Measurements from ENCODE around the gene ADARB1.

DNA sequence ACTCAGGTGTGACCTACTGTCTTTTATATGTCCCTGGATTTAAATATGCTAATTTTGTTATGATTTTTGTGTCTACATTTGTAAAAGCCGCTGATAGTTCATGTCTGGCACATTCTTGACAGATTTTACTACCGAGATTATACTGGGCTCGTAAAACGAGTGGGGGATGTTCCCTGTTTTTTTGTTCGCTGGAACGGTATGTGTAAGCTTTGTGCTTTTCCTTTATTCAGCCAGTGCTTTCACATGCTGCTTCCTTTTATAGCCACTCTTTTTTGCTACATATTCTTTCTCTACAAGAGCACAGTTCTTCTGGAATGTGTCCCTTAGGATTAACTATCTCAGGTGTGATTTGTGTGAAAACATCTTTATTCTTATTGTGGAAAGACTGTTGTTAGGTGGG, 46.6 kb downstream of the ADARB1 start:
- TF ChIP-seq YY1 (tag by site-specific recombination; IDR thresholded peaks at IDR 0.05): no peak
- no peak for TF ChIP-seq ZNF658 (tag by site-specific recombination; IDR thresholded peaks at IDR 0.05)
- TF ChIP-seq, protein P1, sequence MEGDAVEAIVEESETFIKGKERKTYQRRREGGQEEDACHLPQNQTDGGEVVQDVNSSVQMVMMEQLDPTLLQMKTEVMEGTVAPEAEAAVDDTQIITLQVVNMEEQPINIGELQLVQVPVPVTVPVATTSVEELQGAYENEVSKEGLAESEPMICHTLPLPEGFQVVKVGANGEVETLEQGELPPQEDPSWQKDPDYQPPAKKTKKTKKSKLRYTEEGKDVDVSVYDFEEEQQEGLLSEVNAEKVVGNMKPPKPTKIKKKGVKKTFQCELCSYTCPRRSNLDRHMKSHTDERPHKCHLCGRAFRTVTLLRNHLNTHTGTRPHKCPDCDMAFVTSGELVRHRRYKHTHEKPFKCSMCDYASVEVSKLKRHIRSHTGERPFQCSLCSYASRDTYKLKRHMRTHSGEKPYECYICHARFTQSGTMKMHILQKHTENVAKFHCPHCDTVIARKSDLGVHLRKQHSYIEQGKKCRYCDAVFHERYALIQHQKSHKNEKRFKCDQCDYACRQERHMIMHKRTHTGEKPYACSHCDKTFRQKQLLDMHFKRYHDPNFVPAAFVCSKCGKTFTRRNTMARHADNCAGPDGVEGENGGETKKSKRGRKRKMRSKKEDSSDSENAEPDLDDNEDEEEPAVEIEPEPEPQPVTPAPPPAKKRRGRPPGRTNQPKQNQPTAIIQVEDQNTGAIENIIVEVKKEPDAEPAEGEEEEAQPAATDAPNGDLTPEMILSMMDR (tag by site-specific recombination; IDR thresholded peaks at IDR 0.05): no peak
- TF ChIP-seq, protein P2, sequence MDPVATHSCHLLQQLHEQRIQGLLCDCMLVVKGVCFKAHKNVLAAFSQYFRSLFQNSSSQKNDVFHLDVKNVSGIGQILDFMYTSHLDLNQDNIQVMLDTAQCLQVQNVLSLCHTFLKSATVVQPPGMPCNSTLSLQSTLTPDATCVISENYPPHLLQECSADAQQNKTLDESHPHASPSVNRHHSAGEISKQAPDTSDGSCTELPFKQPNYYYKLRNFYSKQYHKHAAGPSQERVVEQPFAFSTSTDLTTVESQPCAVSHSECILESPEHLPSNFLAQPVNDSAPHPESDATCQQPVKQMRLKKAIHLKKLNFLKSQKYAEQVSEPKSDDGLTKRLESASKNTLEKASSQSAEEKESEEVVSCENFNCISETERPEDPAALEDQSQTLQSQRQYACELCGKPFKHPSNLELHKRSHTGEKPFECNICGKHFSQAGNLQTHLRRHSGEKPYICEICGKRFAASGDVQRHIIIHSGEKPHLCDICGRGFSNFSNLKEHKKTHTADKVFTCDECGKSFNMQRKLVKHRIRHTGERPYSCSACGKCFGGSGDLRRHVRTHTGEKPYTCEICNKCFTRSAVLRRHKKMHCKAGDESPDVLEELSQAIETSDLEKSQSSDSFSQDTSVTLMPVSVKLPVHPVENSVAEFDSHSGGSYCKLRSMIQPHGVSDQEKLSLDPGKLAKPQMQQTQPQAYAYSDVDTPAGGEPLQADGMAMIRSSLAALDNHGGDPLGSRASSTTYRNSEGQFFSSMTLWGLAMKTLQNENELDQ (tag by site-specific recombination; IDR thresholded peaks at IDR 0.05; ENCODE audit: low read depth): no peak
- TF ChIP-seq ZNF174 (tag by site-specific recombination; IDR thresholded peaks at IDR 0.05): no peak
- TF ChIP-seq, protein P3, sequence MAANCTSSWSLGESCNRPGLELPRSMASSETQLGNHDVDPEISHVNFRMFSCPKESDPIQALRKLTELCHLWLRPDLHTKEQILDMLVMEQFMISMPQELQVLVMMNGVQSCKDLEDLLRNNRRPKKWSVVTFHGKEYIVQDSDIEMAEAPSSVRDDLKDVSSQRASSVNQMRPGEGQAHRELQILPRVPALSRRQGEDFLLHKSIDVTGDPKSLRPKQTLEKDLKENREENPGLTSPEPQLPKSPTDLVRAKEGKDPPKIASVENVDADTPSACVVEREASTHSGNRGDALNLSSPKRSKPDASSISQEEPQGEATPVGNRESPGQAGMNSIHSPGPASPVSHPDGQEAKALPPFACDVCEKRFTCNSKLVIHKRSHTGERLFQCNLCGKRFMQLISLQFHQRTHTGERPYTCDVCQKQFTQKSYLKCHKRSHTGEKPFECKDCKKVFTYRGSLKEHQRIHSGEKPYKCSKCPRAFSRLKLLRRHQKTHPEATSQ (tag by site-specific recombination; IDR thresholded peaks at IDR 0.05): no peak
- no peak for TF ChIP-seq ZNF768 (tag by site-specific recombination; IDR thresholded peaks at IDR 0.05)
- TF ChIP-seq, protein P4, sequence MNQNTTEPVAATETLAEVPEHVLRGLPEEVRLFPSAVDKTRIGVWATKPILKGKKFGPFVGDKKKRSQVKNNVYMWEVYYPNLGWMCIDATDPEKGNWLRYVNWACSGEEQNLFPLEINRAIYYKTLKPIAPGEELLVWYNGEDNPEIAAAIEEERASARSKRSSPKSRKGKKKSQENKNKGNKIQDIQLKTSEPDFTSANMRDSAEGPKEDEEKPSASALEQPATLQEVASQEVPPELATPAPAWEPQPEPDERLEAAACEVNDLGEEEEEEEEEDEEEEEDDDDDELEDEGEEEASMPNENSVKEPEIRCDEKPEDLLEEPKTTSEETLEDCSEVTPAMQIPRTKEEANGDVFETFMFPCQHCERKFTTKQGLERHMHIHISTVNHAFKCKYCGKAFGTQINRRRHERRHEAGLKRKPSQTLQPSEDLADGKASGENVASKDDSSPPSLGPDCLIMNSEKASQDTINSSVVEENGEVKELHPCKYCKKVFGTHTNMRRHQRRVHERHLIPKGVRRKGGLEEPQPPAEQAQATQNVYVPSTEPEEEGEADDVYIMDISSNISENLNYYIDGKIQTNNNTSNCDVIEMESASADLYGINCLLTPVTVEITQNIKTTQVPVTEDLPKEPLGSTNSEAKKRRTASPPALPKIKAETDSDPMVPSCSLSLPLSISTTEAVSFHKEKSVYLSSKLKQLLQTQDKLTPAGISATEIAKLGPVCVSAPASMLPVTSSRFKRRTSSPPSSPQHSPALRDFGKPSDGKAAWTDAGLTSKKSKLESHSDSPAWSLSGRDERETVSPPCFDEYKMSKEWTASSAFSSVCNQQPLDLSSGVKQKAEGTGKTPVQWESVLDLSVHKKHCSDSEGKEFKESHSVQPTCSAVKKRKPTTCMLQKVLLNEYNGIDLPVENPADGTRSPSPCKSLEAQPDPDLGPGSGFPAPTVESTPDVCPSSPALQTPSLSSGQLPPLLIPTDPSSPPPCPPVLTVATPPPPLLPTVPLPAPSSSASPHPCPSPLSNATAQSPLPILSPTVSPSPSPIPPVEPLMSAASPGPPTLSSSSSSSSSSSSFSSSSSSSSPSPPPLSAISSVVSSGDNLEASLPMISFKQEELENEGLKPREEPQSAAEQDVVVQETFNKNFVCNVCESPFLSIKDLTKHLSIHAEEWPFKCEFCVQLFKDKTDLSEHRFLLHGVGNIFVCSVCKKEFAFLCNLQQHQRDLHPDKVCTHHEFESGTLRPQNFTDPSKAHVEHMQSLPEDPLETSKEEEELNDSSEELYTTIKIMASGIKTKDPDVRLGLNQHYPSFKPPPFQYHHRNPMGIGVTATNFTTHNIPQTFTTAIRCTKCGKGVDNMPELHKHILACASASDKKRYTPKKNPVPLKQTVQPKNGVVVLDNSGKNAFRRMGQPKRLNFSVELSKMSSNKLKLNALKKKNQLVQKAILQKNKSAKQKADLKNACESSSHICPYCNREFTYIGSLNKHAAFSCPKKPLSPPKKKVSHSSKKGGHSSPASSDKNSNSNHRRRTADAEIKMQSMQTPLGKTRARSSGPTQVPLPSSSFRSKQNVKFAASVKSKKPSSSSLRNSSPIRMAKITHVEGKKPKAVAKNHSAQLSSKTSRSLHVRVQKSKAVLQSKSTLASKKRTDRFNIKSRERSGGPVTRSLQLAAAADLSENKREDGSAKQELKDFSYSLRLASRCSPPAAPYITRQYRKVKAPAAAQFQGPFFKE (tag by site-specific recombination; IDR thresholded peaks at IDR 0.05; ENCODE audit: borderline replicate concordance): no peak
- TF ChIP-seq, protein P5, sequence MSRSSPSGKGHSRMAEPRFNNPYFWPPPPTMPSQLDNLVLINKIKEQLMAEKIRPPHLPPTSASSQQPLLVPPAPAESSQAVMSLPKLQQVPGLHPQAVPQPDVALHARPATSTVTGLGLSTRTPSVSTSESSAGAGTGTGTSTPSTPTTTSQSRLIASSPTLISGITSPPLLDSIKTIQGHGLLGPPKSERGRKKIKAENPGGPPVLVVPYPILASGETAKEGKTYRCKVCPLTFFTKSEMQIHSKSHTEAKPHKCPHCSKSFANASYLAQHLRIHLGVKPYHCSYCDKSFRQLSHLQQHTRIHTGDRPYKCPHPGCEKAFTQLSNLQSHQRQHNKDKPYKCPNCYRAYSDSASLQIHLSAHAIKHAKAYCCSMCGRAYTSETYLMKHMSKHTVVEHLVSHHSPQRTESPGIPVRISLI (tag by site-specific recombination; IDR thresholded peaks at IDR 0.05): no peak
- TF ChIP-seq ZNF239 (tag by site-specific recombination; IDR thresholded peaks at IDR 0.05): no peak
- TF ChIP-seq ZNF501 (tag by site-specific recombination; IDR thresholded peaks at IDR 0.05): no peak
- TF ChIP-seq ZNF324 (tag by site-specific recombination; IDR thresholded peaks at IDR 0.05): no peak
